ENCODE results near the gene SLC12A4.
"Not testable (repeated sequence)": the region's sequence is repeated elsewhere in the genome, so short reads cannot be mapped to it uniquely, and the experiment has no call there.

The SLC12A4 gene
- 23.4 to 28.3 reads per million in 2 donors for total RNA-seq

DNA sequence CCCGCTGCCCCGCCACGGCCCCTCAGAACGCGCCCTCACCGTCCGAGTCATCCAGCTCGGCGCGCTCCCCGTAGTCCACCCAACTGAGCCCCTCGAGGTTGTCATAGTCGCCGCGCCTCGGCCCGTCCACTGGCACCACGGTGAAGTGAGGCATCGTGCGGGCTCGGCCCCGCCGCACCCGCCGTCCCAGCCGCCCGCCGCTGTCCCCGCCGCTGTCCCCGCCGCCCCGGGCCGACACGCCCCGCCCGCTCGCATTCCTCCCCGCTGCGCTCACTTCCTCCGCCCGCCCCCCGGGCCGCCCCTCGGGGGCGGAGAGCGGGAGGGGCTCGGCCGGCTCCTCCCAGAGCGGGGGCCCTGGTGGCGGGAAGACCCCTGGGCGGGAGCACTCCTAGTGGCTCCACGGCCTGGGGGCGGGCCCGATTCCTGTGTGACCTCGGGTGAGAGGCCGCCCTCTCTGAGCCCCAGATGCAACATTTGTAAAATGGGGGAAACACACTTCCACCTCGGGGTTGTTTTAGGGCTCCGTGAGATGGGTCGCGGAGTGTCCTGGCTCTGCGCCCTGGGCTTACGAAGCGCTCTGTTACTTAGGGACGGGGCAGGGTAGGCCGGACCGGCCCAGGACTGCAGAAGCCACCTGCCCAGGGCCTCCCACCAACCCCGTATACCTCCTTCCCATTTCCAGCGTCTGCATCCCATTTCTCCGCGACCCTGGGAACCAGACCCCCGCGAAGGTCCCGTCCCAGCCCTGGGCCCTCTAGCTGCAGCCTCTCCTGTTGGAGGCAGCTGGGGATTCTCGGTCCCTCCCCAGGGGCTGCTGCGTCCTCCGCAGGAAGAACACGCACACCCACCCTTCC is at the start of gene SLC12A4:
SLC12A4 (minus strand) TSS at position 238 of the 854 bp plus-strand sequence; CDS start at position 154, 84 bp downstream.
- peak; percentile 75 to 92 (median 80) for DNase-seq

DNA sequence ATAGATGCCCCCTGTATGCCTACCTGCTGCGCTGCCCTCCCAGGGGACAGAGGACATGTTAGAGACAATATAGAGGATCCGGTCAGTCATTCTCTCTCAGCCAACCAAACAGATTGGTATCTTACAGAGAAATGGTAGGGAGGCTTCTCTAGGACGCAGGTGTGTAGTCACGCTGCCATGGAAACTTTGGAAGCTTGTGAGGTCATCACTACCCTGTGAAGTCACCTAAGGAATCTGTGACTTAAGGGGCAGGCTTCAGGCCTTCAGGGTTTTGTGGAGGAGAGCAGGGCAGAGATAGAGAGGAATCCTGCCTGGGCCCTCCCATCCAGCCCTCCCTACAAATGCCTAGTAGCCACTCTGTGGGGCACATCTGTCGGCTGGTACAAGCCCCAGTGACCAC is 47.2 kb upstream of the SLC12A4 start, which contains the start of gene DPEP2NB:
DPEP2NB (minus strand) TSS at position 231 of the 400 bp plus-strand sequence; CDS start at position 90, 141 bp downstream.
- DNase-seq: no peak

DNA sequence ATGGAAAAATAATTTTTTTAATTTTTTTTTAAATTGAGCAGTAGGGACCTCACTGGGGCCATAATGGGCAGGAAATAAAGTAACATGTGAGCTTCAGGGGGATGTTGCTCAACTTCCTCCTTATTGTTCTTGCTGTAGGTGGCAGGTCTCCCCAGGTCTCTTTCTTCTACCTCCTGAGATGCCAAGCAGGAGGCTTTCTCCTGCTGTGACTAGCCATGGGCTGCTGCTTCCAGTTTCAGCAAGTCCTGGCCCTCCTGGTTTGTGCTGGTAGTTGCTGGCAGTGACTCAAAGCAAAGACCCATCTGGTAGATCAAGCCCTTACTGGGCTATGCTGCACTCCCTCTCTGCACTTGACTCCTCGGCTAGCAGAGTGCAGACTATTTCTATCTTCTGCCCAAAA is 45.0 kb upstream of the SLC12A4 start:
- DNase-seq: peak in 1 of 5 experiments; percentile 13

DNA sequence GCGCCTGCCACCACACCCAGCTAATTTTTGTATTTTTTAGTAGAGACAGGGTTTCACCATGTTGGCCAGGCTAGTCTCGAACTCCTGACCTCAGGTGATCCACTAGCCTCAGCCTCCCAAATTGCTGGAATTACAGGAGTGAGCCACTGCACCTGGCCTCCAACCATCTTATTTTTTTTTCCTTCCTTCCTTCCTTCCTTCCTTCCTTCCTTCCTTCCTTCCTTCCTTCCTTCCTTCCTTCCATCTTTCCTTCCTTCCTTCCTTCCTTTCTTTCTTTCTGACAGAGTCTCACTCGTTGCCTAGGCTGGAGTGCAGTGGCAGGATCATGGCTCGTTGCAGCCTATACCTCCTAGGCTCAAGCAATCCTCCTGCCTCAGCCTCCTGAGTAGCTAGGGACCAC is 41.4 kb upstream of the SLC12A4 start:
- DNase-seq: not testable (repeated sequence)

DNA sequence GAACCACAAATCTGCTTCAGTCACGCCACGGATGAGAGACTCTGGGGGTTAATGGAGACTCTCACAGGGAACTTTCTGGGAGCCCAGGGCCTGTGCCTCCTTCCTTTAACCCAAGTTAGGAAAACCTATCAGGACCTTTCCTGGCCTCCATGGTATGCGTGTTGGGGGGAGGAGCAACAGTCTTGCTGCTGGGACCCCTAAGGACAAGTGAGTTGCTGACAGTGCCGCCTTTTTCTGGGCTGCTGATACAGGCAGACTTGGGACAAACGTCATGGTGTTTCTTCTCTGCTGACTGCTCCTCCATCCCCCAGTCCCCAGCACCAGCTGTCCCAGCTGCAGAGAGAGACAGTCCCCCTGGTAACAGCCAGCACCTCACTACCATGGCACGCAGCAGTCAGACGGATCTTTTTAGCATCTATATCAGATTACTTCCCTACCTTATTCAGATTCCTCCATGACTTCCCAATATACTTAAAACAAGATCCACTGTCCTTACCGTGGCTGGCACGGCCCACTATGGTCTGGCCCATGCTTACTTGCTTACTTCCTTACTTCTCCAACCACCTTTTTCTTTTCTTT is 40.8 kb upstream of the SLC12A4 start:
- DNase-seq: no peak

DNA sequence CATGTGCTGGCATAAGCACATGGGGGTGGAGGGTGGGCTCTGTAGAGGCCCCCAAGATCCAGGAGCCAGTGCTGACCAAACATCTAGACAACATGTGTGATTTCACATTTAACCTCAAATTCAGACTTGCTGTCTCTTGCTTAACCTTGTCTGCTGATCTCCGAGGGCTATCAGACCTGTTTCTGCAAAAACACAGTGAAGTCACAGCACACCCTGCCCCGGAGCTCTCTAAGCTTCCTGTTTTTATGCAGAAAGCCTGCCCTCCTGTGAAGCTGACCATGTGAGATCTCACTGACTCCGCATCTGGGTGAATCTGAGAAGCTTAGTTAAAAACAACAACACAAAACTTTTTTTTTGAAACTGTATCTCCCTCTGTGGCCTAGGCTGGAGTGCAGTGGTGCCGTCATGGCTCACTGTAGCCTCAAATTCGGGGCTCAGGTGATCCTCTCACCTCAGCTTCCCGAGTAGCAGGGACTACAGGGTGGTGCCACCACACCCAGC is 37.4 kb upstream of the SLC12A4 start:
- DNase-seq: peak in 2 of 5 experiments; percentile 41 to 88

DNA sequence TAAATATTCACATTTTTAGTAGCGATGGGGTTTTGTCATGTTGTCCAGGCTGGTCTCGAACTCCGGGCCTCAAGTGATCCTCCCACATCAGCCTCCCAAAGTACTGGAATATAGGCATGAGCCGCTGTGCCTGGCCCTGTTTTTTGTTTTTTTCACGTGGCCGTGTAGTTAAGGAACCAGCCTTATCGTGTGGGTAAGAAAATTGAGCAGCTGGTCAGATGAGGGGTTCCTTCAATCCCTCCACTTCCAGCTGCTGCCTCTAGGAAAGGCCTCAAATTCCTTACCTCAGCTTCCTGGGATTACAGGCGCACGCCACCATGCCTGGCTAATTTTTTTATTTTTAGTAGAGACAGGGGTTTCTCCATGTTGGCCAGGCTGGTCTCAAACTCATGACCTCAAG is 36.8 kb upstream of the SLC12A4 start:
- DNase-seq: no peak

DNA sequence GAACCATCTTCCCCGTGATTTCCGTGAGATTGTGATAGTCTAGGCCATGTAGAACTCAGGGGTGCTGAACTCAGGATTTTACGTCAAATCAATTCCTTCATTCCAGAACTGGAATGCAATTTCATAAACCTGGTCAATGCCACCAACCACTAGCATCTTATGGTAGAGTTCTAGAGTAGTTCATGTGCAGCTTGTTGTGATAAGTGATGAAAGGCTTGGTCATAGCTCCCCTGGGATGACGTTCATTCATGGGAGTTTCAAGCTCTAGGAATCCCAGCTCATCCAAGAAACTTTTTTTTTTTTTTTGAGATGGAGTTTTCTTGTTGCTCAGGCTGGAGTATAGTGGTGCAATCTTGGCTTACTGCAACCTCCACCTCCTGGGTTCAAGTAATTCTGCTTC is 34.6 kb upstream of the SLC12A4 start:
- no peak for DNase-seq

DNA sequence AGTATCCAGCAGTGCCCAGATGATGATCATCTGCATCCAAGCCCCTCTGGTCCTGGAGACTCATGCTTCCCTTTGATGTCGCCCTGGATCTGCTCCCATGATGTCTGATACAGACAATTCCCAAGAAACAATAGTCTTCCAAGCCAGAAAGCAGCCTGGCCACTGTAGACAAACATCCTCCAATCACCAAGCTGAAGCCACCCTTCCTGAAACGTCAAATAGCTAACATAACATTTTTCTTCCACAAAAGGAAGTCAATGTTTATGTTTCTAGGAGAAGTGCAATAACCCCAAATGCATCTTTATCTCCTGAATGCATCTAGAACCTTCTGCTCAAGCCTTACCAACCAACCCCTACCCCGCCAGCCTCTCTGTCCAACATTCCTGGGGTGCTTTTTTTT is 32.0 kb upstream of the SLC12A4 start:
- DNase-seq: peak in 1 of 5 experiments; percentile 34

DNA sequence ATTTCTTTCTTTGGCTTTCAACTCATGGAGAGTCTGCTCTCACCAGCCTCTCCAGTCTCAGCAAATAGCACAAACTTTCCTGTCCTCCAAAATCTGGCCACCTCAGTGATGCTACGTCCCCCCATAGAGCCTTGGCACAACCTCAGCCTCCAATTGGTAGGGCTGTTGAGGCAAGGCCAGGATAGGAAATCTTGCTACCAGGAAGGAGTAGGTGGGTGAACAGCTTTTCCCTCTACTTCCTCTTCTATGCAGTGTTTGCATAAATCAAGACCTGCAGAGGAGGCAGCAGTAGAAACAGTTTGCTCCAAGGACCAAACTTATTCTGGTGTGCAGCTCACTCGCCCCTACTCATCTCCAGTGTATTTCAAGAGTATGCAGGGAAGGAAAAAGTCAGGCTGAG is 31.5 kb upstream of the SLC12A4 start:
- peak in 1 of 5 experiments; percentile 26 for DNase-seq

DNA sequence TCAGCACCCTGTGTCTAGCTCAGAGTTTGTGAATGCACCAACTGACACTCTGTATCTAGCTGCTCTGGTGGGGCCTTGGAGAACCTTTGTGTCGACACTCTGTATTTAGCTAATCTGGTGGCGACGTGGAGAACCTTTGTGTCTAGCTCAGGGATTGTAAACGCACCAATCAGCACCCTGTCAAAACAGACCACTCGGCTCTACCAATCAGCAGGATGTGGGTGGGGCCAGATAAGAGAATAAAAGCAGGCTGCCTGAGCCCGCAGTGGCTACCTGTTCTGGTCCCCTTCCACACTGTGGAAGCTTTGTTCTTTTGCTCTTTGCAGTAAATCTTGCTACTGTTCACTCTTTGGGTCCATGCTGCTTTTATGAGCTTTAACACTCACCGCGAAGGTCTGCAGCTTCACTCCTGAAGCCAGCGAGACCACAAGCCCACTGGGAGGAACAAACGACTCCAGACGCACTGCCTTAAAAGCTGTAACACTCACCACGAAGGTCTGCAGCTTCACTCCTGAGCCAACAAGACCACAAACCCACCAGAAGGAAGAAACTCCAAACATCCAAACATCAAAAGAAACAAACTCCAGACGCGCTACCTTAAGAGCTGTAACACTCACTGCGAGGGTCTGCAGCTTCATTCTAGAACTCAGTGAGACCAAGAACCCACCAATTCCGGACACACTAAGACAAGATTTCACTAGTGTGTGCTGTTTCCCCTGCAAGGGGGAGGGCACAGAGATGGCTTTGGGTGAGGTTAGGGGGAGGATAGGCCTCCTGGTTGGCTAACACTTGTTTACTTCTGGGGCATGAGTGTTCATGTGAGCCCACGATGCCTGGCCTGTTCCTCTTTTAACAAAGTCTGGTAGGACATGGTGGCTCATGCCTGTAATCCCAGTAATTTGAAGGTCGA is 30.6 kb upstream of the SLC12A4 start, which contains the start of gene DPEP2:
DPEP2 (minus strand) TSS at position 706 of the 910 bp plus-strand sequence. CDS start 6,272 bp downstream, outside the sequence.
- DNase-seq: peak in 2 of 5 experiments; percentile 39 to 82

DNA sequence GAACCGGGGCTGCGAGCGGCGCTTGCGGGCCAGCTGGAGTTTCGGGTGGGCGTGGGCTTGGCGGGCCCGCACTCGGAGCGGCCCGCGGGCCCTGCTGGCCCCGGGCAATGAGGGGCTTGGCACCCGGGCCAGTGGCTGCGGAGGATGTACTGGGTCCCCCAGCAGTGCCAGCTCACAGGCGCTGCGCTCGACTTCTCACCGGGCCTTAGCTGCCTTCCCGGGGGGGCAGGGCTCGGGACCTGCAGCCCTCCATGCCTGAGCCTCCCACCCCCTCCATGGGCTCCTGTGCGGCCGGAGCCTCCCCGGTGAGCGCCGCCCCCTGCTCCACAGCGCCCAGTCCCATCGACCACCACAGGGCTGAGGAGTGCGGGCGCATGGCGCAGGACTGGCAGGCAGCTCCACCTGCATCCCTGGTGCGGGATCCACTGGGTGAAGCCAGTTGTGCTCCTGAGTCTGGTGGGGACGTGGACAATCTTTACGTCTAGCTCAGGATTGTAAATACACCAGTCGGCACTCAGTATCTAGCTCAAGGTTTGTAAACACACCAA is 29.9 kb upstream of the SLC12A4 start:
- DNase-seq: not testable (repeated sequence)

DNA sequence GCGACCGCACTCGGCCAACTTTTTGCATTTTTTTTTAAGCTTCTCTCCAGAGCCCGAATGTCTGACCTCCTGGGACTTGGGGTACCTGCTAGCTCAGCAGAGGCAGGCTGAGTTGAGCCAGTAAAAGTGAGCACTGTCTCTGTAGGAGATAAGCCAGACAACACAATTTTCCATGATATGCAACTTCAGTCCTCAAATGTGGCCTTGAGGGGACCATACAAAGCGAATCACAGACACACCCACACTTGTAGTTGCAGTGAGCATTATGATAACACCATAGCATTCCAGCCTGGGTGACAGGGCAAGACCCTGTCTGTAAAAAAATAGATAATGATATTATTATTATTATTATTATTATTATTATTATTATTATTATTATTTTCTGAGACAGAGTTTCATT is 28.2 kb upstream of the SLC12A4 start:
- no peak for DNase-seq

DNA sequence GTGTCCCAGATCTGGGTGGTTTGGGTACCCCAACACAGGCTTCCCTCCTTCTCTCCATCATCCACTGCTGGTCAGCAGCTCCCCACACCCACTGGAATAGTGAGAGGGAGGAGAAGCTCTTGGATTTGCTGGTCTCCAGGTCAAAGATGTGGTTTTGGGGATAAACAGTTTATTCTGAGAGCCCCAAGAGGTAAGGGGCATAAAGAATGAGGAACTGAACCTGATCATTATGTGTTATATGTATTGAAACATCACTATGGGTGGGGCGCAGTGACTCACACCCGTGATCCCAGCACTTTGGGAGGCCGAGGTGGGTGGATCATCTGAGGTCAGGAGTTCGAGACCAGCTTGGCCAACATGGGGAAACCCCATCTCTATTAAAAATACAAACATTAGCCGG is 27.0 kb upstream of the SLC12A4 start:
- DNase-seq: no peak

DNA sequence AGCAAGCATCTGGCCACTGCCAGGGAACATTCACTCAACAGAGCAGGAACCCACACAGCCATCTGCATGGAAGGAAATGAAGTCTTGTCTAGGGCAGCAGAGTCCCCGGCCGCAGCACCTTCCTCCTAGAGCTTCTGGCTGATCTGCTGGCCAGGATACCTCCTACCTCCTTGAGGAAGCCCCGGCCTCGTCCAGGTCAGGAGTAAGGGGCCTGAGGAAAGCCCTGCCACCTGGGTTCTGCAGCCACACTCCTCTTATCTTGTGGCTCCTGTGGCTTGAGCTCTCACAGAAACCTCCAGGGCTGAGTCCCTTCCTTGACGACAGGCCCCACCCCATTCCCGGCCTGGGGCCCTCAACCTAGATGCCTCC is 25.6 kb upstream of the SLC12A4 start:
- DNase-seq: peak in 1 of 5 experiments; percentile 17

DNA sequence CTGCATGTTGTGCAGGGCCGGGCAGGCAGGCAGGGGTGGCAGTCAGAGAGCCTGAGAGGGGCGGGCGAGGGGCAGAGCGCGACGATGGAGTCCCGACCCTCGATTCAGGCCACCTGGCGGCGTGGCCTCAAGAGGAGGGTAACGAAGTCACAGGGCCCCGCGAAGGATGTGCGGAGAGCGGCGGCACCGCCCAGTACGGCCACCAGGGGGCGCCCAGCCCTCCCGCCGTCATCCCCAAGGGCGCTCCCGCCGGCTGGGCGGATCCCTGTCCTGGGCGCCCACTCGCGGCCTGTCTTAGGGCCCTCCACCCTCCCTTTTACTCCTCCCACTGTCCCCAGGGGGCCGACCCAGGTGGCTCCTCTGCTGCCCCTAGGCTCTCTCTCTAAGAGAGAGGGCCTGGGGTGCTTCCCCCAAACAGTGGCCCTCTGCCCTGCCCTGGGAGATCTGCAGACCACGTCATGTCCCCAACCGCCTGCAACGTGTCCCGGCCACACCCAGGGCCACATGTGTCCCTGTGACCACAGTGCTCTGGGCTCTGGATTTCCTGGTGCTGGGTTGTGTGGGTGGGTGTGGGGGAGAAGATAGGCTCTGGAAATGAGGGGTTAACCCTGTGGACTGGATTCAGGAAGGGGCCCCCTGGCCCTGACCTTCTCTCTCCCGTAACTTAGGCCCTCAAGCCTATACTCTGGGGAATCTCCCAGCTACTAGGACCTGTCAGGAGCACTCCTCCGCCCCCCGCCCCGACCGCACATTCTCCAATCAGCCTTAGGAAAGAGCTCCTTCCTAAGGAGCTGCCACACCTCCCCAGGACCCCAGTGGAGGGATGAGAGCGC is 25.0 kb upstream of the SLC12A4 start:
- DNase-seq: peak; percentile 69 to 86 (median 75)

DNA sequence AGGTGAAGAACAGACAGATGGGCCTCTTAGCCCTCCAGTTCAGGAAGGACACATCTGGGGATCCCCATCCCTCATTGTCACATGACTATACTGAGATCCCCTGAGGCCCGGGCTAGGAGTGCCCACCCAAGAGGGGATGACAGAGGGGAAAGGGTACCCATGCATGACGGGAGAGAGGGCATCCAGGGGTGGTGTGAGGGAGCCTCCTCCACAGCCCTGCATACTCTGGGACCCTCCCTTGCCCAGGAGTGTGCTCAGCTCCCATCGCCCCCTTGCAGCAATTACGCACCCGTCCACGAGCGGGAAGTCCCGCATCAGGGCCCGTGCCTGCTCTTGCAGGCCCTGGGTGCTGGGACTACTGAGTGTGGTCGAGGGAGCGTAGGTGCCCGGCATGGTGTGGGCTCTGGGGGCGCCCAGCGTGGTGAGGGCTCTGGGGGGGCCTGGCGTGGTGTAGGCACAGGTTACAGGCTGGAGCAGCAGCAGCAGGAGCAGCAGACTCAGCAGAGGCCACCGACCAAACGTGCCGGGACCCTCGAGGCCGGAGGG is 24.3 kb upstream of the SLC12A4 start:
- no peak for DNase-seq

DNA sequence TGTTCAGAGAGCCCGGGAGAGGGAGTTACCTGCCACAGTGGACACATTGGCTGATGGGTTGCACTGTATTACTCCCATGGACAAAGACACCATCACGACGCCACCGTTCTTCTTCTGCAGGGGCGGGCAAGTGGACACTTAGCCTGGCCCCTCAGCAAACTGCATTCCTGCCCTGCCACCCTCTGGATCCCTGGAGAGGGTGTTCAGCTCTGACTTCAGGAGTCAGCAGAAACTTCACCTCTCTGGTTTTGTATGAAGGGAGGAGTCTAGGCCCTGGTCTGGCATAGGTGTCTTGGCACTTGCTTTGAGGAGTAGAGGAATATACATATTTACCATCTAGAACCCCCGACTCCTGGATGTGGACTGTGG is 21.6 kb upstream of the SLC12A4 start:
- no peak for DNase-seq

DNA sequence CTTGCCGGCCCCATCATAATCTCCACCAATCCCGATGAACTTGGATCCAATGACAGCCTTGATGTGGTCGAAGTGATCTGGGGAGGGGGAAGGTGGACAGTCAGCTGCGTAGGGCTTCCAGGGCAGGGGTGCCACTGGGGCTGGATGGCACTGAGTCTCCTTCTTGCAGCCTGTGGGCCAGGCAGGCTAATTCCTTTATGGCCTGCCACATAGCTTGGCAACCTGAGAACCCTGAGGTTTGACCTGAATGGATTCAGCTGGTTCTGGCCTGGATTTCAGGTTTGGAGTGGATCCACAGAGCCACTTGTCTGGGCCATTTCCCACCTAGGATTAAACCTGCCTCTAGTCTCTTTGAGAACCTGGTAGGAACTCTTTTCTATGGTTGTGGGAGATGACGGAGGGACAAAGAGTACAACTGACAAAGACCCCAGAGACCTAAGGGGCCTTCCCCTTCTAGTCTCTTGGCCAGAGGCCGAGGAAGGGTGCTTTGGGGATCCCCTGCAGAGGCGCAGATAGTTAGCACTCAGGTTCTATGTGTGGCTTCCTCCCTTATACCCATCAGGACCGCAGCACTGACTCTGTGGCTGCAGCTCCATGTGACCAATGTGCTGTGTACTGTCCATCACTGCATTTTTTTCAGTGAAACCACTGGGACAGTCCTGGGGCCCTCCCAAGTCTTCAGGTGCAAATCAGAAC is 21.0 kb upstream of the SLC12A4 start:
- DNase-seq: no peak

DNA sequence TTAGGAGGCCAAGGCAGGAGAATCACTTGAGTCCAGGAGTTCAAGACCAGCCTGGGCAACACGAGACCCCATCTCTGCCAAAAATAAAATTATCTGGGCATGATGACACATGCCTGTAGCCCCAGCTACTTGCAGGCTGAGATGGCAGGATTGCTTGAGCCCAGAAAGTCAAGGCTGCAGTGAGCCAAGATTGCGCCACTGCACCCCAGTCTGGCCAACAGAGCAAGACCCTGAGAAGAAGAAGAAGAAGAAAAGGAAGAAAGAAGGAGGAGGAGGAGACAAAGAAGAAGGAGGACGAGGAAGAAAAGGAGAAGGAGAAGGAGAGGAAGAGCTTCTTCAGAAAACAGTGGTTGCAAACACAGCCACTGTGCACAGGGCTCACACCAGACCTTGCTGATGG is 20.2 kb upstream of the SLC12A4 start:
- no peak for DNase-seq
